ENCODE results near the gene BEST2.

The BEST2 gene

GRCh38 chr19:12784871-12785430 is 33.4 kb downstream of the BEST2 start:
- DNase-seq (ENCODE audit: extremely low read depth, low read depth): no peak
- TF ChIP-seq, protein P1, sequence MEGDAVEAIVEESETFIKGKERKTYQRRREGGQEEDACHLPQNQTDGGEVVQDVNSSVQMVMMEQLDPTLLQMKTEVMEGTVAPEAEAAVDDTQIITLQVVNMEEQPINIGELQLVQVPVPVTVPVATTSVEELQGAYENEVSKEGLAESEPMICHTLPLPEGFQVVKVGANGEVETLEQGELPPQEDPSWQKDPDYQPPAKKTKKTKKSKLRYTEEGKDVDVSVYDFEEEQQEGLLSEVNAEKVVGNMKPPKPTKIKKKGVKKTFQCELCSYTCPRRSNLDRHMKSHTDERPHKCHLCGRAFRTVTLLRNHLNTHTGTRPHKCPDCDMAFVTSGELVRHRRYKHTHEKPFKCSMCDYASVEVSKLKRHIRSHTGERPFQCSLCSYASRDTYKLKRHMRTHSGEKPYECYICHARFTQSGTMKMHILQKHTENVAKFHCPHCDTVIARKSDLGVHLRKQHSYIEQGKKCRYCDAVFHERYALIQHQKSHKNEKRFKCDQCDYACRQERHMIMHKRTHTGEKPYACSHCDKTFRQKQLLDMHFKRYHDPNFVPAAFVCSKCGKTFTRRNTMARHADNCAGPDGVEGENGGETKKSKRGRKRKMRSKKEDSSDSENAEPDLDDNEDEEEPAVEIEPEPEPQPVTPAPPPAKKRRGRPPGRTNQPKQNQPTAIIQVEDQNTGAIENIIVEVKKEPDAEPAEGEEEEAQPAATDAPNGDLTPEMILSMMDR (IDR thresholded peaks at IDR 0.05; ENCODE audit: low read depth, low read length): no peak

GRCh38 chr19:12785431-12786031 is 33.9 kb downstream of the BEST2 start:
- TF ChIP-seq, protein P1 (IDR thresholded peaks at IDR 0.05; ENCODE audit: low read depth, low read length): no peak
- no peak for DNase-seq (ENCODE audit: extremely low read depth, low read depth)

- TF ChIP-seq, protein P1 (IDR thresholded peaks at IDR 0.05; ENCODE audit: low read depth, low read length): no peak
These were observed 34.7 kb downstream of the BEST2 start for GRCh38 chr19:12786141-12786870.

DNA sequence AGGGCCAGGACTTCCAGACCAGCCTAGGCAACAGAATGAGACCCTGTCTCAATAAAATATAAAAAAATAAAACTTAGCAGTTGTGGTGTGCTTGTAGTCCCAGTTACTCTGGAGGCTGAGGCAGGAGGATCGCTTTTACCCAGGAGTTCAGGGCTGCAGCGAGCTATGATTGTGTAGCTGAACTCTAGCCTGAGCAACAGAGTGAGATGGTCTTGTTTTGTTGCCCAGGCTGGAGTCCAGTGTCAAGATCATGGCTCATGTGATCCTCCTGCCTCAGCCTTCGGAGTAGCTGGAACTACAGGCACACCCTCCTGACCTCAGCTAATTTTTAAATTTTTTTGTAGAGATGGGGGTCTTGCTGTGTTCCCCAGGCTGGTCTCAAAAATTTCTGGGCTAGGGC is 35.4 kb downstream of the BEST2 start:
- no peak for DNase-seq (ENCODE audit: extremely low read depth, low read depth)
- TF ChIP-seq, protein P1 (IDR thresholded peaks at IDR 0.05; ENCODE audit: low read depth, low read length): no peak

More at GRCh38 chr19:12786141-12786870, 34.7 kb downstream of the BEST2 start:
- no peak for DNase-seq (ENCODE audit: extremely low read depth, low read depth)

- DNase-seq (ENCODE audit: extremely low read depth, low read depth): no peak
- TF ChIP-seq, protein P1 (IDR thresholded peaks at IDR 0.05; ENCODE audit: low read depth, low read length): no peak
These were observed 35.9 kb downstream of the BEST2 start for GRCh38 chr19:12787458-12787857.

- TF ChIP-seq, protein P1 (IDR thresholded peaks at IDR 0.05; ENCODE audit: low read depth, low read length): no peak
- no peak for DNase-seq (ENCODE audit: extremely low read depth, low read depth)
These were observed 36.6 kb downstream of the BEST2 start for GRCh38 chr19:12788042-12788681.

GRCh38 chr19:12788682-12789097 is 37.1 kb downstream of the BEST2 start:
- no peak for DNase-seq (ENCODE audit: extremely low read depth, low read depth)
- TF ChIP-seq, protein P1 (IDR thresholded peaks at IDR 0.05; ENCODE audit: low read depth, low read length): no peak
